HepG2 (cell line): Measurements from ENCODE around the gene DNAJA1. TPM values are rescaled to one million over a fixed set of nuclear protein-coding genes. Genes with fewer than 3 reads are reported as not detected.
A peak's percentile ranks its signal among the peaks of the same experiment; 100 is the strongest.

ENCODE experiments used
- CREB3 ChIP-seq: sonication (generic); formaldehyde crosslinking; IDR thresholded peaks from 2 replicates; pipeline ENCODE4 v1.5.0; 2020; ENCODE audit warnings: missing genetic modification reagents
- GFI1 ChIP-seq: sonication (generic); formaldehyde crosslinking; IDR thresholded peaks from 2 replicates; pipeline ENCODE4 v1.5.0; 2020; ENCODE audit warnings: missing genetic modification reagents, mild to moderate bottlenecking, borderline replicate concordance
- GZF1 ChIP-seq: sonication (generic); formaldehyde crosslinking; IDR thresholded peaks from 2 replicates; pipeline ENCODE4 v1.5.1; 2020; ENCODE audit warnings: mild to moderate bottlenecking, missing genetic modification reagents
- KLF6 ChIP-seq: IDR thresholded peaks from 2 replicates; pipeline ENCODE4 v1.8.0; 2016; ENCODE audit warnings: missing biosample characterization, missing genetic modification reagents
- NFIB ChIP-seq: sonication (generic); formaldehyde crosslinking; IDR thresholded peaks from 2 replicates; pipeline ENCODE4 v1.9.0; 2021; ENCODE audit warnings: missing genetic modification reagents, mild to moderate bottlenecking, borderline replicate concordance
- NFKBIZ ChIP-seq: IDR thresholded peaks from 2 replicates; pipeline ENCODE4 v1.6.1; 2018; ENCODE audit warnings: missing genetic modification reagents, missing compliant biosample characterization
- RNF219 ChIP-seq: sonication (generic); formaldehyde crosslinking; IDR thresholded peaks from 2 replicates; pipeline ENCODE4 v1.5.0; 2020; ENCODE audit warnings: mild to moderate bottlenecking, missing genetic modification reagents
- RXRA ChIP-seq: sonication (generic); formaldehyde crosslinking; IDR thresholded peaks from 2 replicates; pipeline ENCODE4 v1.5.1; 2020; ENCODE audit warnings: missing genetic modification reagents
- ZBTB1 ChIP-seq: sonication (generic); formaldehyde crosslinking; IDR thresholded peaks from 2 replicates; pipeline ENCODE4 v1.4.0; 2020; ENCODE audit warnings: missing genetic modification reagents, borderline replicate concordance
- ZFP41 ChIP-seq: sonication (generic); formaldehyde crosslinking; IDR thresholded peaks from 2 replicates; pipeline ENCODE4 v1.4.0; 2020; ENCODE audit warnings: mild to moderate bottlenecking, missing genetic modification reagents, borderline replicate concordance
- ZFP62 ChIP-seq: sonication (generic); formaldehyde crosslinking; IDR thresholded peaks from 2 replicates; pipeline ENCODE4 v1.4.0; 2020; ENCODE audit warnings: missing genetic modification reagents
- ZNF652 ChIP-seq: IDR thresholded peaks from 2 replicates; pipeline ENCODE4 v1.6.1; 2016; ENCODE audit warnings: low read depth, borderline replicate concordance
- ZNF746 ChIP-seq: sonication (generic); formaldehyde crosslinking; IDR thresholded peaks from 2 replicates; pipeline ENCODE4 v1.8.0; 2022; ENCODE audit warnings: mild to moderate bottlenecking, missing genetic modification reagents
- ZNF773 ChIP-seq: sonication (generic); formaldehyde crosslinking; IDR thresholded peaks from 2 replicates; pipeline ENCODE4 v1.4.0; 2020; ENCODE audit warnings: missing genetic modification reagents, borderline replicate concordance
- ZSCAN25 ChIP-seq: sonication (generic); formaldehyde crosslinking; IDR thresholded peaks from 2 replicates; pipeline ENCODE4 v1.8.0; 2022; ENCODE audit warnings: mild to moderate bottlenecking, missing genetic modification reagents
- polyA plus RNA-seq, 8 experiments: library from polyadenylated mRNA; depleted of rRNA in 3 of 8; stranded (reverse) in 7 of 8; unstranded in 1 of 8; fragments of >200 nt; fragmentation: Illumina TruSeq in 4 of 8; extraction: Trizol in 4 of 8; gene quantifications; 2 replicates each; pipeline versions ENCODE4 v1.2.1 to v1.2.3, GENCODE V29; 2011 to 2016; ENCODE audit warnings: low read depth in 4 of 8, missing spikeins in 1 of 8, mixed read lengths in 1 of 8; ENCODE audit not compliant: insufficient read depth in 1 of 8
- total RNA-seq, 5 experiments: library from RNA; depleted of rRNA; stranded (reverse); fragments of >200 nt; fragmentation: Illumina TruSeq; extraction: Trizol; gene quantifications; 2 replicates each; pipeline ENCODE4 v1.2.3, GENCODE V29; 2016; ENCODE audit warnings: low read depth in 1 of 5
- TF ChIP-seq, protein P1 (sequence below): IDR thresholded peaks from 2 replicates; pipeline ENCODE4 v1.6.1; 2016; ENCODE audit warnings: missing compliant biosample characterization, missing genetic modification reagents, borderline replicate concordance
- TF ChIP-seq, protein P2 (sequence below): sonication (generic); formaldehyde crosslinking; IDR thresholded peaks from 2 replicates; pipeline ENCODE4 v1.9.0; 2021; ENCODE audit warnings: mild to moderate bottlenecking, missing genetic modification reagents

Gene DNAJA1
- total and polyA plus RNA-seq, 2 of the 13 experiments (the other 11 are each of a cell fraction or from before 2014, with no cell fraction given): 95.9 to 306 TPM

- TF ChIP-seq ZNF652 (CRISPR knock-in tag) (no peak), ZSCAN25 (CRISPR knock-in tag) (peak; percentile 95), ZNF773 (CRISPR knock-in tag) (no peak), RNF219 (0 out of 2 replicates have a peak, but pooled peaks have one; percentile 44), GZF1 (CRISPR knock-in tag) (peak; percentile 44; the same call in 1 of the 2 replicates), NFKBIZ (peak; percentile 56; the same call in 1 of the 2 replicates), RXRA (peak; percentile 52), ZFP62 (CRISPR knock-in tag) (no peak), KLF6 (CRISPR knock-in tag) (peak; percentile 84), GFI1 (CRISPR knock-in tag) (no peak), ZBTB1 (no peak), ZFP41 (CRISPR knock-in tag) (no peak), CREB3 (CRISPR knock-in tag) (no peak), ZNF746 (CRISPR knock-in tag) (0 out of 2 replicates have a peak, but pooled peaks have one; percentile 52), NFIB (CRISPR knock-in tag) (no peak)
- TF ChIP-seq, protein P1, sequence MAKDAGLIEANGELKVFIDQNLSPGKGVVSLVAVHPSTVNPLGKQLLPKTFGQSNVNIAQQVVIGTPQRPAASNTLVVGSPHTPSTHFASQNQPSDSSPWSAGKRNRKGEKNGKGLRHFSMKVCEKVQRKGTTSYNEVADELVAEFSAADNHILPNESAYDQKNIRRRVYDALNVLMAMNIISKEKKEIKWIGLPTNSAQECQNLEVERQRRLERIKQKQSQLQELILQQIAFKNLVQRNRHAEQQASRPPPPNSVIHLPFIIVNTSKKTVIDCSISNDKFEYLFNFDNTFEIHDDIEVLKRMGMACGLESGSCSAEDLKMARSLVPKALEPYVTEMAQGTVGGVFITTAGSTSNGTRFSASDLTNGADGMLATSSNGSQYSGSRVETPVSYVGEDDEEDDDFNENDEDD (CRISPR knock-in tag): peak; percentile 73; the same call in 1 of the 2 replicates
- TF ChIP-seq, protein P2, sequence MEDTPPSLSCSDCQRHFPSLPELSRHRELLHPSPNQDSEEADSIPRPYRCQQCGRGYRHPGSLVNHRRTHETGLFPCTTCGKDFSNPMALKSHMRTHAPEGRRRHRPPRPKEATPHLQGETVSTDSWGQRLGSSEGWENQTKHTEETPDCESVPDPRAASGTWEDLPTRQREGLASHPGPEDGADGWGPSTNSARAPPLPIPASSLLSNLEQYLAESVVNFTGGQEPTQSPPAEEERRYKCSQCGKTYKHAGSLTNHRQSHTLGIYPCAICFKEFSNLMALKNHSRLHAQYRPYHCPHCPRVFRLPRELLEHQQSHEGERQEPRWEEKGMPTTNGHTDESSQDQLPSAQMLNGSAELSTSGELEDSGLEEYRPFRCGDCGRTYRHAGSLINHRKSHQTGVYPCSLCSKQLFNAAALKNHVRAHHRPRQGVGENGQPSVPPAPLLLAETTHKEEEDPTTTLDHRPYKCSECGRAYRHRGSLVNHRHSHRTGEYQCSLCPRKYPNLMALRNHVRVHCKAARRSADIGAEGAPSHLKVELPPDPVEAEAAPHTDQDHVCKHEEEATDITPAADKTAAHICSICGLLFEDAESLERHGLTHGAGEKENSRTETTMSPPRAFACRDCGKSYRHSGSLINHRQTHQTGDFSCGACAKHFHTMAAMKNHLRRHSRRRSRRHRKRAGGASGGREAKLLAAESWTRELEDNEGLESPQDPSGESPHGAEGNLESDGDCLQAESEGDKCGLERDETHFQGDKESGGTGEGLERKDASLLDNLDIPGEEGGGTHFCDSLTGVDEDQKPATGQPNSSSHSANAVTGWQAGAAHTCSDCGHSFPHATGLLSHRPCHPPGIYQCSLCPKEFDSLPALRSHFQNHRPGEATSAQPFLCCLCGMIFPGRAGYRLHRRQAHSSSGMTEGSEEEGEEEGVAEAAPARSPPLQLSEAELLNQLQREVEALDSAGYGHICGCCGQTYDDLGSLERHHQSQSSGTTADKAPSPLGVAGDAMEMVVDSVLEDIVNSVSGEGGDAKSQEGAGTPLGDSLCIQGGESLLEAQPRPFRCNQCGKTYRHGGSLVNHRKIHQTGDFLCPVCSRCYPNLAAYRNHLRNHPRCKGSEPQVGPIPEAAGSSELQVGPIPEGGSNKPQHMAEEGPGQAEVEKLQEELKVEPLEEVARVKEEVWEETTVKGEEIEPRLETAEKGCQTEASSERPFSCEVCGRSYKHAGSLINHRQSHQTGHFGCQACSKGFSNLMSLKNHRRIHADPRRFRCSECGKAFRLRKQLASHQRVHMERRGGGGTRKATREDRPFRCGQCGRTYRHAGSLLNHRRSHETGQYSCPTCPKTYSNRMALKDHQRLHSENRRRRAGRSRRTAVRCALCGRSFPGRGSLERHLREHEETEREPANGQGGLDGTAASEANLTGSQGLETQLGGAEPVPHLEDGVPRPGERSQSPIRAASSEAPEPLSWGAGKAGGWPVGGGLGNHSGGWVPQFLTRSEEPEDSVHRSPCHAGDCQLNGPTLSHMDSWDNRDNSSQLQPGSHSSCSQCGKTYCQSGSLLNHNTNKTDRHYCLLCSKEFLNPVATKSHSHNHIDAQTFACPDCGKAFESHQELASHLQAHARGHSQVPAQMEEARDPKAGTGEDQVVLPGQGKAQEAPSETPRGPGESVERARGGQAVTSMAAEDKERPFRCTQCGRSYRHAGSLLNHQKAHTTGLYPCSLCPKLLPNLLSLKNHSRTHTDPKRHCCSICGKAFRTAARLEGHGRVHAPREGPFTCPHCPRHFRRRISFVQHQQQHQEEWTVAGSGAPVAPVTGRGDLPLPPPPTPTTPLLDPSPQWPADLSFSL: no peak
Measured at GRCh38 chr9:33076046-33077004, 51.3 kb downstream of the DNAJA1 start, which contains the start of gene SMU1 (continued).
